HEK293 (cell line): ENCODE measurements around the gene RIPK1.

ENCODE experiments used
- GLIS1 ChIP-seq: fragments of 450-650 bp; formaldehyde crosslinking; IDR thresholded peaks from 2 replicates; pipeline ENCODE4 v1.5.1; 2016; ENCODE audit warnings: missing biosample characterization, missing genetic modification characterization
- HOXC10 ChIP-seq: sonication (generic); formaldehyde crosslinking; IDR thresholded peaks from 2 replicates; pipeline ENCODE4 v1.8.1; 2023; ENCODE audit warnings: mild to moderate bottlenecking, missing genetic modification reagents
- KLF1 ChIP-seq: fragments of 450-650 bp; formaldehyde crosslinking; IDR thresholded peaks from 2 replicates; pipeline ENCODE4 v1.5.1; 2016; ENCODE audit warnings: missing biosample characterization, missing genetic modification characterization
- KLF10 ChIP-seq: fragments of 450-650 bp; IDR thresholded peaks from 2 replicates; pipeline ENCODE4 v1.5.1; 2018; ENCODE audit warnings: missing biosample characterization, mild to moderate bottlenecking, missing genetic modification characterization
- KLF8 ChIP-seq: fragments of 450-650 bp; formaldehyde crosslinking; IDR thresholded peaks from 2 replicates; pipeline ENCODE4 v1.5.1; 2016; ENCODE audit warnings: missing biosample characterization, missing genetic modification characterization
- SP3 ChIP-seq: fragments of 450-650 bp; formaldehyde crosslinking; IDR thresholded peaks from 2 replicates; pipeline ENCODE4 v1.5.1; 2016; ENCODE audit warnings: missing biosample characterization, missing genetic modification characterization
- WT1 ChIP-seq: fragments of 450-650 bp; formaldehyde crosslinking; IDR thresholded peaks from 2 replicates; pipeline ENCODE4 v1.5.1; 2016; ENCODE audit warnings: missing biosample characterization, missing genetic modification characterization
- YY1 ChIP-seq: fragments of 450-650 bp; formaldehyde crosslinking; IDR thresholded peaks from 2 replicates; pipeline ENCODE4 v1.5.1; 2018; ENCODE audit warnings: missing biosample characterization, missing genetic modification characterization
- ZFHX2 ChIP-seq: fragments of 450-650 bp; formaldehyde crosslinking; conservative IDR thresholded peaks from 2 replicates; pipeline ENCODE4 v1.5.1; 2016; ENCODE audit warnings: missing biosample characterization, missing genetic modification characterization
- ZFP69B ChIP-seq: fragments of 450-650 bp; formaldehyde crosslinking; IDR thresholded peaks from 2 replicates; pipeline ENCODE4 v1.5.1; 2016; ENCODE audit warnings: missing biosample characterization, missing genetic modification characterization
- ZNF140 ChIP-seq: fragments of 450-650 bp; formaldehyde crosslinking; IDR thresholded peaks from 2 replicates; pipeline ENCODE4 v1.5.1; 2016; ENCODE audit warnings: missing biosample characterization, missing genetic modification characterization
- ZNF146 ChIP-seq: fragments of 450-650 bp; formaldehyde crosslinking; IDR thresholded peaks from 2 replicates; pipeline ENCODE4 v1.5.1; 2016; ENCODE audit warnings: missing biosample characterization, missing genetic modification characterization
- ZNF157 ChIP-seq: fragments of 450-650 bp; formaldehyde crosslinking; IDR thresholded peaks from 2 replicates; pipeline ENCODE4 v1.5.1; 2016; ENCODE audit warnings: missing biosample characterization, missing genetic modification characterization
- ZNF169 ChIP-seq: fragments of 450-650 bp; formaldehyde crosslinking; IDR thresholded peaks from 2 replicates; pipeline ENCODE4 v1.5.1; 2016; ENCODE audit warnings: missing biosample characterization, missing genetic modification characterization
- ZNF214 ChIP-seq: fragments of 450-650 bp; formaldehyde crosslinking; IDR thresholded peaks from 2 replicates; pipeline ENCODE4 v1.5.1; 2017; ENCODE audit warnings: missing biosample characterization, mild to moderate bottlenecking, missing genetic modification characterization, borderline replicate concordance
- ZNF274 ChIP-seq, 2 experiments: fragments of 200-500 bp in 1 of 2; fragments of 450-650 bp in 1 of 2; sonication (Bioruptor generic) in 1 of 2; formaldehyde crosslinking in 1 of 2; IDR thresholded peaks; 2 replicates each; pipeline versions ENCODE4 v1.5.1 to v1.6.1; 2014 to 2016; ENCODE audit warnings: borderline replicate concordance in 1 of 2, inconsistent platforms in 1 of 2, low read length in 1 of 2, missing biosample characterization in 1 of 2, missing genetic modification characterization in 1 of 2
- ZNF311 ChIP-seq: fragments of 450-650 bp; formaldehyde crosslinking; IDR thresholded peaks from 2 replicates; pipeline ENCODE4 v1.5.1; 2017; ENCODE audit warnings: missing biosample characterization, missing genetic modification characterization, borderline replicate concordance
- ZNF366 ChIP-seq: fragments of 450-650 bp; formaldehyde crosslinking; conservative IDR thresholded peaks from 2 replicates; pipeline ENCODE4 v1.5.1; 2016; ENCODE audit warnings: missing biosample characterization, missing genetic modification characterization
- ZNF423 ChIP-seq: fragments of 450-650 bp; formaldehyde crosslinking; IDR thresholded peaks from 2 replicates; pipeline ENCODE4 v1.5.1; 2016; ENCODE audit warnings: missing biosample characterization, missing genetic modification characterization
- ZNF433 ChIP-seq: fragments of 450-650 bp; formaldehyde crosslinking; IDR thresholded peaks from 2 replicates; pipeline ENCODE4 v1.5.1; 2016; ENCODE audit warnings: missing biosample characterization, missing genetic modification characterization, low read depth
- ZNF501 ChIP-seq: fragments of 450-650 bp; formaldehyde crosslinking; IDR thresholded peaks from 2 replicates; pipeline ENCODE4 v1.5.1; 2016; ENCODE audit warnings: missing biosample characterization, missing genetic modification characterization
- ZNF600 ChIP-seq: fragments of 450-650 bp; formaldehyde crosslinking; IDR thresholded peaks from 2 replicates; pipeline ENCODE4 v1.5.1; 2016; ENCODE audit warnings: missing biosample characterization, missing genetic modification characterization
- ZNF660 ChIP-seq: fragments of 450-650 bp; IDR thresholded peaks from 2 replicates; pipeline ENCODE4 v1.5.1; 2018; ENCODE audit warnings: missing biosample characterization, mild to moderate bottlenecking, missing genetic modification characterization
- ZNF664 ChIP-seq: fragments of 450-650 bp; formaldehyde crosslinking; IDR thresholded peaks from 2 replicates; pipeline ENCODE4 v1.5.1; 2016; ENCODE audit warnings: missing biosample characterization, missing genetic modification characterization
- ZNF701 ChIP-seq: fragments of 450-650 bp; formaldehyde crosslinking; IDR thresholded peaks from 2 replicates; pipeline ENCODE4 v1.5.1; 2016; ENCODE audit warnings: missing biosample characterization, missing genetic modification characterization
- ZNF707 ChIP-seq: fragments of 450-650 bp; formaldehyde crosslinking; IDR thresholded peaks from 2 replicates; pipeline ENCODE4 v1.5.1; 2016; ENCODE audit warnings: missing biosample characterization, missing genetic modification characterization
- ZNF777 ChIP-seq: fragments of 450-650 bp; formaldehyde crosslinking; IDR thresholded peaks from 2 replicates; pipeline ENCODE4 v1.5.1; 2017; ENCODE audit warnings: missing biosample characterization, missing genetic modification characterization, borderline replicate concordance
- ZNF837 ChIP-seq: fragments of 450-650 bp; formaldehyde crosslinking; IDR thresholded peaks from 2 replicates; pipeline ENCODE4 v1.5.1; 2016; ENCODE audit warnings: missing biosample characterization, missing genetic modification characterization
- ZSCAN30 ChIP-seq: fragments of 450-650 bp; IDR thresholded peaks from 2 replicates; pipeline ENCODE4 v1.5.1; 2018; ENCODE audit warnings: missing biosample characterization, mild to moderate bottlenecking, missing genetic modification characterization, moderate library complexity
- TF ChIP-seq, protein P1 (sequence below): fragments of 450-650 bp; formaldehyde crosslinking; IDR thresholded peaks from 2 replicates; pipeline ENCODE4 v1.5.1; 2016; ENCODE audit warnings: missing biosample characterization, missing genetic modification characterization
- TF ChIP-seq, protein P2 (sequence below): fragments of 450-650 bp; IDR thresholded peaks from 2 replicates; pipeline ENCODE4 v1.5.1; 2018; ENCODE audit warnings: missing biosample characterization, mild to moderate bottlenecking, missing genetic modification characterization
- TF ChIP-seq, protein P3 (sequence below): sonication (generic); formaldehyde crosslinking; IDR thresholded peaks from 2 replicates; pipeline ENCODE4 v1.8.1; 2022; ENCODE audit warnings: mild to moderate bottlenecking, moderate library complexity, missing genetic modification reagents

RIPK1 gene

DNA sequence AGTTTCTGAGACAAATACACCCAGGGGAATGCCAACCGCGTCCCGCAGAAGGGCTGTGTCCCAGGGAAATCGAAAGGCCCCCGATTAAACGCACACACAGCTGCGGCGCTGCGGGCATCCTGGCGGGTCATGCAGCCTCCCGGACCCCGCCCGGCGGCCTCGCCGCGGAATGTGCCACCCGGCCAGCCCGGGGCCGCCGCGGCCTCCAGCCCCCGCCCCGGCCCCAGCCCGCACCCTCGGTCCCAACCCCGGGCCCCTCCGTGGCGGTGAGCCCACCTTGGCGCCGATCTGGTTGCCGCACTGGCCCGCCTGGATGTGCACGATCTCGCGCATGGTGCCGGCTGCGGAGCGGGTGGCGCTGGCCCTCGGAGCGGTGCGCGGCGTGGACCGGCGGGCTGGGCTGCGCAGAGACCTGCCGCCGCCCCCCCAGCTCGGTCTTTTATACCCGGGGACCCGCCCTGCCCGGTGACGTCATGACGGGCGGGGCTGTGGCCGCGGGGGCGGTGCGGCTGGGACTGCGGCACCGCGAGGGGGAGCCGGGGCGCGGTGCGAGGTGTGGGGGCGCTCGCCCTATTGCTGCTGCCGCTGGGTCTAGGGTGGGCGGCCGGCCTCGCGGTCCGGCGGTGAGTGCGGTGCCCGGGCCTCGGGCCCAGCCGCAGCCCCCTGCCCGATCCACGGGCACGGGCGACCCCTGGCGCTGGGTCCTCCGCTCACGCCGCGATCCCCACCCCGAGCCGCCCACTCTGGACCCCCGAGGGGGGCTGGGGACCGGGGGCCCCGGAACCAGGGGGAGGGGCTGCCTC is 89.0 kb downstream of the RIPK1 start, which contains the start of gene TUBB2A (continued):
- TF ChIP-seq KLF1 (tag by site-specific recombination) (peak; percentile 86), ZNF169 (tag by site-specific recombination) (no peak), ZNF777 (tag by site-specific recombination) (no peak), ZNF140 (no peak), KLF10 (tag by site-specific recombination) (peak; percentile 79), ZNF701 (no peak), ZNF423 (tag by site-specific recombination) (no peak), GLIS1 (tag by site-specific recombination) (no peak; the same call in 1 of the 2 replicates), WT1 (tag by site-specific recombination) (no peak; the same call in 1 of the 2 replicates), ZNF660 (tag by site-specific recombination) (0 out of 2 replicates have a peak, but pooled peaks have one; percentile 49), ZNF433 (tag by site-specific recombination) (no peak), YY1 (tag by site-specific recombination) (no peak), ZFP69B (tag by site-specific recombination) (no peak), ZFHX2 (tag by site-specific recombination) (peak; percentile 66), ZNF501 (tag by site-specific recombination) (no peak), KLF8 (peak; percentile 92), HOXC10 (CRISPR knock-in tag) (no peak), ZNF837 (tag by site-specific recombination) (no peak), ZNF600 (no peak), ZNF214 (no peak), ZNF664 (no peak), ZNF157 (tag by site-specific recombination) (no peak), ZNF366 (no peak), SP3 (tag by site-specific recombination) (peak; percentile 48; the same call in 1 of the 2 replicates), ZNF311 (no peak), ZNF146 (tag by site-specific recombination) (no peak), ZNF707 (no peak), ZSCAN30 (0 out of 2 replicates have a peak, but pooled peaks have one; percentile 46), ZNF274 (IDR thresholded peaks at IDR 0.05; ENCODE audit: low read length) (no peak), ZNF274 (tag by site-specific recombination; IDR thresholded peaks at IDR 0.05; ENCODE audit: borderline replicate concordance) (no peak)
- TF ChIP-seq, protein P1, sequence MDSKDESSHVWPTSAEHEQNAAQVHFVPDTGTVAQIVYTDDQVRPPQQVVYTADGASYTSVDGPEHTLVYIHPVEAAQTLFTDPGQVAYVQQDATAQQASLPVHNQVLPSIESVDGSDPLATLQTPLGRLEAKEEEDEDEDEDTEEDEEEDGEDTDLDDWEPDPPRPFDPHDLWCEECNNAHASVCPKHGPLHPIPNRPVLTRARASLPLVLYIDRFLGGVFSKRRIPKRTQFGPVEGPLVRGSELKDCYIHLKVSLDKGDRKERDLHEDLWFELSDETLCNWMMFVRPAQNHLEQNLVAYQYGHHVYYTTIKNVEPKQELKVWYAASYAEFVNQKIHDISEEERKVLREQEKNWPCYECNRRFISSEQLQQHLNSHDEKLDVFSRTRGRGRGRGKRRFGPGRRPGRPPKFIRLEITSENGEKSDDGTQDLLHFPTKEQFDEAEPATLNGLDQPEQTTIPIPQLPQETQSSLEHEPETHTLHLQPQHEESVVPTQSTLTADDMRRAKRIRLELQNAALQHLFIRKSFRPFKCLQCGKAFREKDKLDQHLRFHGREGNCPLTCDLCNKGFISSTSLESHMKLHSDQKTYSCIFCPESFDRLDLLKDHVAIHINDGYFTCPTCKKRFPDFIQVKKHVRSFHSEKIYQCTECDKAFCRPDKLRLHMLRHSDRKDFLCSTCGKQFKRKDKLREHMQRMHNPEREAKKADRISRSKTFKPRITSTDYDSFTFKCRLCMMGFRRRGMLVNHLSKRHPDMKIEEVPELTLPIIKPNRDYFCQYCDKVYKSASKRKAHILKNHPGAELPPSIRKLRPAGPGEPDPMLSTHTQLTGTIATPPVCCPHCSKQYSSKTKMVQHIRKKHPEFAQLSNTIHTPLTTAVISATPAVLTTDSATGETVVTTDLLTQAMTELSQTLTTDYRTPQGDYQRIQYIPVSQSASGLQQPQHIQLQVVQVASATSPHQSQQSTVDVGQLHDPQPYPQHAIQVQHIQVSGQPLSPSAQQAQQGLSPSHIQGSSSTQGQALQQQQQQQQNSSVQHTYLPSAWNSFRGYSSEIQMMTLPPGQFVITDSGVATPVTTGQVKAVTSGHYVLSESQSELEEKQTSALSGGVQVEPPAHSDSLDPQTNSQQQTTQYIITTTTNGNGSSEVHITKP (tag by site-specific recombination), result peak; percentile 23; the same call in 1 of the 2 replicates
- TF ChIP-seq, protein P2, sequence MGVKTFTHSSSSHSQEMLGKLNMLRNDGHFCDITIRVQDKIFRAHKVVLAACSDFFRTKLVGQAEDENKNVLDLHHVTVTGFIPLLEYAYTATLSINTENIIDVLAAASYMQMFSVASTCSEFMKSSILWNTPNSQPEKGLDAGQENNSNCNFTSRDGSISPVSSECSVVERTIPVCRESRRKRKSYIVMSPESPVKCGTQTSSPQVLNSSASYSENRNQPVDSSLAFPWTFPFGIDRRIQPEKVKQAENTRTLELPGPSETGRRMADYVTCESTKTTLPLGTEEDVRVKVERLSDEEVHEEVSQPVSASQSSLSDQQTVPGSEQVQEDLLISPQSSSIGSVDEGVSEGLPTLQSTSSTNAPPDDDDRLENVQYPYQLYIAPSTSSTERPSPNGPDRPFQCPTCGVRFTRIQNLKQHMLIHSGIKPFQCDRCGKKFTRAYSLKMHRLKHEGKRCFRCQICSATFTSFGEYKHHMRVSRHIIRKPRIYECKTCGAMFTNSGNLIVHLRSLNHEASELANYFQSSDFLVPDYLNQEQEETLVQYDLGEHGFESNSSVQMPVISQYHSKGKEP, result 0 out of 2 replicates have a peak, but pooled peaks have one; percentile 13
- TF ChIP-seq, protein P3, sequence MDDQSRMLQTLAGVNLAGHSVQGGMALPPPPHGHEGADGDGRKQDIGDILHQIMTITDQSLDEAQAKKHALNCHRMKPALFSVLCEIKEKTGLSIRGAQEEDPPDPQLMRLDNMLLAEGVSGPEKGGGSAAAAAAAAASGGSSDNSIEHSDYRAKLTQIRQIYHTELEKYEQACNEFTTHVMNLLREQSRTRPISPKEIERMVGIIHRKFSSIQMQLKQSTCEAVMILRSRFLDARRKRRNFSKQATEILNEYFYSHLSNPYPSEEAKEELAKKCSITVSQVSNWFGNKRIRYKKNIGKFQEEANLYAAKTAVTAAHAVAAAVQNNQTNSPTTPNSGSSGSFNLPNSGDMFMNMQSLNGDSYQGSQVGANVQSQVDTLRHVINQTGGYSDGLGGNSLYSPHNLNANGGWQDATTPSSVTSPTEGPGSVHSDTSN (CRISPR knock-in tag), result peak; percentile 92
